Keratinocyte (primary cell): ENCODE measurements around the gene DTNBP1. TPM values are rescaled to one million over a fixed set of nuclear protein-coding genes. Genes with fewer than 3 reads are reported as not detected.

Experiments
- DNase-seq: peaks from one replicate; pipeline ENCODE4 v3.0.0-alpha.2; 2011; ENCODE audit warnings: low read depth, missing footprints, low spot score
- FAIRE-seq: peaks from 2 replicates; lab custom pipeline; 2011; peaks lifted over from hg19 to GRCh38; lab: Jason Lieb, UNC
- H2AFZ ChIP-seq: 2 replicates; pipeline ENCODE4 v1.6.0; 2012; ENCODE audit warnings: low read length, control low read depth, inconsistent platforms; ENCODE audit not compliant: control insufficient read depth
- H3K27ac ChIP-seq: 2 replicates; pipeline ENCODE4 v1.5.1; 2011; ENCODE audit warnings: low read length; ENCODE audit not compliant: control insufficient read depth, insufficient read depth
- H3K27me3 ChIP-seq: 3 replicates; pipeline ENCODE4 v1.6.0; 2011; ENCODE audit warnings: low read length; ENCODE audit not compliant: control insufficient read depth, insufficient read depth; ENCODE audit errors: extremely low read depth
- H3K36me3 ChIP-seq, 2 experiments: 2 replicates in 1 of 2; 3 replicates in 1 of 2; pipeline ENCODE4 v1.5.1; 2011; ENCODE audit warnings: low read length in 2 of 2, mild to moderate bottlenecking in 1 of 2; ENCODE audit not compliant: control insufficient read depth in 2 of 2, insufficient read depth in 2 of 2; ENCODE audit errors: extremely low read depth in 1 of 2
- H3K4me1 ChIP-seq: 3 replicates; pipeline ENCODE4 v1.5.1; 2011; ENCODE audit warnings: low read length; ENCODE audit not compliant: control insufficient read depth, insufficient read depth; ENCODE audit errors: extremely low read depth
- H3K4me2 ChIP-seq: 3 replicates; pipeline ENCODE4 v1.6.0; 2011; ENCODE audit warnings: low read depth, low read length; ENCODE audit not compliant: control insufficient read depth, insufficient read depth; ENCODE audit errors: extremely low read depth
- H3K4me3 ChIP-seq, 3 experiments: fragments of 200-600 bp in 1 of 3; sonication (generic) in 1 of 3; 2 replicates in 2 of 3; 3 replicates in 1 of 3; pipeline ENCODE4 v1.5.1; 2011 to 2016; ENCODE audit warnings: low read length in 3 of 3, mild to moderate bottlenecking in 3 of 3, control low read depth in 2 of 3, inconsistent platforms in 1 of 3, low read depth in 1 of 3, mixed read lengths in 1 of 3, mixed run types in 1 of 3, moderate library complexity in 1 of 3; ENCODE audit not compliant: control insufficient read depth in 2 of 3, insufficient read depth in 2 of 3; ENCODE audit errors: extremely low read depth in 1 of 3
- H3K79me2 ChIP-seq: 2 replicates; pipeline ENCODE4 v1.6.0; 2012; ENCODE audit warnings: low read length; ENCODE audit not compliant: control insufficient read depth, insufficient read depth
- H3K9ac ChIP-seq: 3 replicates; pipeline ENCODE4 v1.6.0; 2011; ENCODE audit warnings: low read length; ENCODE audit not compliant: control insufficient read depth, insufficient read depth; ENCODE audit errors: extremely low read depth
- H3K9me1 ChIP-seq: 3 replicates; pipeline ENCODE4 v1.6.0; 2011; ENCODE audit warnings: low read length; ENCODE audit not compliant: control insufficient read depth, insufficient read depth; ENCODE audit errors: extremely low read depth
- H3K9me3 ChIP-seq: 2 replicates; pipeline ENCODE4 v1.5.1; 2012; ENCODE audit warnings: low read depth, low read length; ENCODE audit not compliant: control insufficient read depth
- H4K20me1 ChIP-seq: 3 replicates; pipeline ENCODE4 v1.6.0; 2011; ENCODE audit warnings: low read length; ENCODE audit not compliant: control insufficient read depth, insufficient read depth; ENCODE audit errors: extremely low read depth
- EZH2 ChIP-seq: IDR thresholded peaks from one replicate; pipeline ENCODE4 v1.6.1; 2012; ENCODE audit warnings: inconsistent platforms, mild to moderate bottlenecking, low read length, moderate library complexity
- dilution Hi-C: fragments of 300-500 bp; cut with MboI; formaldehyde crosslinking; loops from one replicate; pipeline ENCODE4 v1.7.0; 2020; ENCODE audit warnings: low sequenced_read_pairs; ENCODE audit not compliant: extremely low pct_ligation_motif_present
- polyA plus RNA-seq, 5 experiments: library from polyadenylated mRNA; depleted of rRNA in 3 of 5; stranded (reverse) in 3 of 5; stranded (forward) in 1 of 5; unstranded in 1 of 5; fragments of >200 nt; gene quantifications; 1 replicate in 1 of 5; 2 replicates in 3 of 5; 3 replicates in 1 of 5; pipeline versions ENCODE4 v1.2.1 to v1.2.3, GENCODE V29; 2011 to 2012; ENCODE audit warnings: missing spikeins in 2 of 5, low read depth in 1 of 5, low replicate concordance in 1 of 5
- TF ChIP-seq, protein P1 (sequence below), 3 experiments: IDR thresholded peaks in 1 of 3; conservative IDR thresholded peaks in 1 of 3; optimal IDR thresholded peaks in 1 of 3; 2 replicates in 2 of 3; 3 replicates in 1 of 3; pipeline versions ENCODE3 to v1.5.1; 2011; ENCODE audit warnings: low read length in 3 of 3, mild to moderate bottlenecking in 3 of 3, moderate library complexity in 2 of 3, control low read depth in 1 of 3, inconsistent platforms in 1 of 3; ENCODE audit not compliant: insufficient read depth in 2 of 3; ENCODE audit errors: extremely low read depth in 1 of 3

The DTNBP1 gene
- polyA plus RNA-seq, 1 donor (not counting 4 experiments of a cell fraction or from before 2014, with no cell fraction given) = 11.5 TPM

- H3K9me1 ChIP-seq = no peaks in the 10 kb centered on the region
- H3K4me3 ChIP-seq = no peak overlapping the region
- dilution Hi-C loops = loop anchor here (25.0 kb wide), 1 partner anchor 512 kb away; no protein-coding TSS in a partner anchor
- no peak overlapping the region for H3K9ac ChIP-seq
- H3K36me3 ChIP-seq = no peaks in the 10 kb centered on the region
- H3K4me1 ChIP-seq = no peaks in the 10 kb centered on the region
- DNase-seq = no peak
- no peak overlapping the region for H3K27ac ChIP-seq
- no peak for FAIRE-seq
- H2AFZ ChIP-seq = no peak overlapping the region
- no peak for TF ChIP-seq EZH2
- TF ChIP-seq, protein P1, sequence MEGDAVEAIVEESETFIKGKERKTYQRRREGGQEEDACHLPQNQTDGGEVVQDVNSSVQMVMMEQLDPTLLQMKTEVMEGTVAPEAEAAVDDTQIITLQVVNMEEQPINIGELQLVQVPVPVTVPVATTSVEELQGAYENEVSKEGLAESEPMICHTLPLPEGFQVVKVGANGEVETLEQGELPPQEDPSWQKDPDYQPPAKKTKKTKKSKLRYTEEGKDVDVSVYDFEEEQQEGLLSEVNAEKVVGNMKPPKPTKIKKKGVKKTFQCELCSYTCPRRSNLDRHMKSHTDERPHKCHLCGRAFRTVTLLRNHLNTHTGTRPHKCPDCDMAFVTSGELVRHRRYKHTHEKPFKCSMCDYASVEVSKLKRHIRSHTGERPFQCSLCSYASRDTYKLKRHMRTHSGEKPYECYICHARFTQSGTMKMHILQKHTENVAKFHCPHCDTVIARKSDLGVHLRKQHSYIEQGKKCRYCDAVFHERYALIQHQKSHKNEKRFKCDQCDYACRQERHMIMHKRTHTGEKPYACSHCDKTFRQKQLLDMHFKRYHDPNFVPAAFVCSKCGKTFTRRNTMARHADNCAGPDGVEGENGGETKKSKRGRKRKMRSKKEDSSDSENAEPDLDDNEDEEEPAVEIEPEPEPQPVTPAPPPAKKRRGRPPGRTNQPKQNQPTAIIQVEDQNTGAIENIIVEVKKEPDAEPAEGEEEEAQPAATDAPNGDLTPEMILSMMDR (optimal IDR thresholded peaks at IDR 0.05 in 1 of 3, IDR thresholded peaks at IDR 0.05 in 1 of 3, conservative IDR thresholded peaks at IDR 0.05 in 1 of 3; ENCODE audit: extremely low read depth in 1 of 3, insufficient read depth in 2 of 3, low read length in 3 of 3) = no peak
- H3K9me3 ChIP-seq = no peaks in the 10 kb centered on the region
- no peaks in the 10 kb centered on the region for H3K79me2 ChIP-seq
- H4K20me1 ChIP-seq = no peaks in the 10 kb centered on the region
- peaks cover 10% of the 10 kb centered on the region for H3K27me3 ChIP-seq
- no peak overlapping the region for H3K4me2 ChIP-seq
Observed at GRCh38 chr6:15675536-15676220, 12.8 kb upstream of the DTNBP1 start.

DNA sequence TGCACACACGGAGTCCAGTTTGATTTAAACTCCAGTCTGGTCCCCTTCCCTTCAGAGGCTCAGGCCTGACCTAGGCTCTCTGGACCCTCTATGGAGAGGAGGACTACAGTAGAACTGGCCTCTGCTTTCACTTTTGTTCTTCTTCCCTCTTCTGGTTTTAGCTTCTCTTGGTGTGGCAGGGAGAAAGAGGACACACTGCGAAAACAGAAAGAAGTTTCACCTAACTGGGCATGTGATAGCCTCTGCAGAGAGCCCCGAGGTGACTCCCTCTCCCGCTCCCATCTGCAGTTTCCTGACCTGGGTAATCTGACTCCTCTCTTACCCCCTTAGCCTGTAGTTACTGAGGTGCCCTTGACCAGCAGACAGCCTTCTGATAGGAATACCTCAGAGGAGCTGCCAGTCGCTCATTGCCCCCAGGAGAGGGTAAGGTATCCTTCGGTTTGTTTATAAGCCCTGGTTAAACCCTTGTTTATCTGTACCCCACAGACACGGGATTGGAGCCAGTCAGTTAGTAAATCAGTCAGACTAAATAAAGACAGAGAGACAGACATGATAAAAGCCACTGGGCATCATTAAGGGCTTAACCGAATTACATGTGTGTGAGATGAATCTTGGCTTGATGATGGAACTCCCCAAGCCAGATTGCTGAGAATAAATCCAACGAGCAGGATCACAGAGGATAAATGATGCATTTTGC lies 12.0 kb upstream of the DTNBP1 start:
- H2AFZ ChIP-seq = no peak overlapping the region
- H3K9ac ChIP-seq = no peak overlapping the region
- H3K4me1 ChIP-seq = no peaks in the 10 kb centered on the region
- no peaks in the 10 kb centered on the region for H3K9me1 ChIP-seq
- no peaks in the 10 kb centered on the region for H4K20me1 ChIP-seq
- H3K27me3 ChIP-seq = peaks cover 10% of the 10 kb centered on the region
- no peak overlapping the region for H3K4me2 ChIP-seq
- H3K4me3 ChIP-seq = no peak overlapping the region
- no peaks in the 10 kb centered on the region for H3K9me3 ChIP-seq
- H3K27ac ChIP-seq = no peak overlapping the region
- H3K36me3 ChIP-seq = no peaks in the 10 kb centered on the region
- FAIRE-seq (no peak), DNase-seq (no peak)
- no peaks in the 10 kb centered on the region for H3K79me2 ChIP-seq
- dilution Hi-C loops = loop anchor here (25.0 kb wide), 1 partner anchor 512 kb away; no protein-coding TSS in a partner anchor
- no peak for TF ChIP-seq EZH2
